Measurements from ENCODE around the gene GPR157.

The GPR157 gene

GRCh38 chr1:9088807-9089206 is 40.1 kb downstream of the GPR157 start:
- H3K36me3 Mint-ChIP-seq, result no peaks in the 10 kb centered on the region
- H3K27ac Mint-ChIP-seq, result no peak overlapping the region
- peaks cover 7% of the 10 kb centered on the region for H3K27me3 Mint-ChIP-seq
- no peaks in the 10 kb centered on the region for H3K9me3 Mint-ChIP-seq
- peaks cover 4% of the 10 kb centered on the region for H3K4me1 Mint-ChIP-seq
- no peak overlapping the region for H3K4me3 Mint-ChIP-seq

GRCh38 chr1:9087411-9088125 is 41.3 kb downstream of the GPR157 start:
- Mint-ChIP-seq H3K4me1 (peaks cover 12% of the 10 kb centered on the region), H3K36me3 (no peaks in the 10 kb centered on the region), H3K9me3 (no peaks in the 10 kb centered on the region), H3K4me3 (no peak overlapping the region), H3K27ac (no peak overlapping the region), H3K27me3 (peaks cover 7% of the 10 kb centered on the region)

GRCh38 chr1:9086796-9087195 is 42.1 kb downstream of the GPR157 start:
- H3K4me1 Mint-ChIP-seq, result peaks cover 17% of the 10 kb centered on the region
- H3K27ac Mint-ChIP-seq, result no peak overlapping the region
- H3K4me3 Mint-ChIP-seq, result no peak overlapping the region
- no peaks in the 10 kb centered on the region for H3K36me3 Mint-ChIP-seq
- no peaks in the 10 kb centered on the region for H3K9me3 Mint-ChIP-seq
- peaks cover 7% of the 10 kb centered on the region for H3K27me3 Mint-ChIP-seq

GRCh38 chr1:9086045-9086444 is 42.9 kb downstream of the GPR157 start:
- Mint-ChIP-seq H3K4me3 (no peak overlapping the region), H3K27ac (no peak overlapping the region), H3K9me3 (no peaks in the 10 kb centered on the region), H3K36me3 (no peaks in the 10 kb centered on the region), H3K4me1 (peaks cover 17% of the 10 kb centered on the region), H3K27me3 (peaks cover 7% of the 10 kb centered on the region)

- H3K9me3 Mint-ChIP-seq, result no peaks in the 10 kb centered on the region
- H3K27me3 Mint-ChIP-seq, result peaks cover 7% of the 10 kb centered on the region
- H3K36me3 Mint-ChIP-seq, result no peaks in the 10 kb centered on the region
- no peak overlapping the region for H3K4me3 Mint-ChIP-seq
- H3K27ac Mint-ChIP-seq, result no peak overlapping the region
- H3K4me1 Mint-ChIP-seq, result peaks cover 17% of the 10 kb centered on the region
Measured at GRCh38 chr1:9085306-9085940, 43.5 kb downstream of the GPR157 start.

GRCh38 chr1:9084906-9085305 is 44.0 kb downstream of the GPR157 start:
- peaks cover 17% of the 10 kb centered on the region for H3K4me1 Mint-ChIP-seq
- no peaks in the 10 kb centered on the region for H3K36me3 Mint-ChIP-seq

GRCh38 chr1:9081473-9081872 is 47.4 kb downstream of the GPR157 start:
- H3K4me1 Mint-ChIP-seq, result peaks cover 30% of the 10 kb centered on the region
- no peaks in the 10 kb centered on the region for H3K27me3 Mint-ChIP-seq
- H3K9me3 Mint-ChIP-seq, result no peaks in the 10 kb centered on the region
- no peak overlapping the region for H3K27ac Mint-ChIP-seq
- H3K36me3 Mint-ChIP-seq, result no peaks in the 10 kb centered on the region
- no peak overlapping the region for H3K4me3 Mint-ChIP-seq

More at GRCh38 chr1:9084906-9085305, 44.0 kb downstream of the GPR157 start:
- Mint-ChIP-seq H3K27ac (no peak overlapping the region), H3K27me3 (peaks cover 7% of the 10 kb centered on the region), H3K4me3 (no peak overlapping the region), H3K9me3 (no peaks in the 10 kb centered on the region)

GRCh38 chr1:9080705-9081291 is 48.1 kb downstream of the GPR157 start:
- Mint-ChIP-seq H3K4me1 (peaks cover 34% of the 10 kb centered on the region), H3K36me3 (no peaks in the 10 kb centered on the region), H3K4me3 (no peak overlapping the region), H3K27me3 (no peaks in the 10 kb centered on the region), H3K27ac (no peak overlapping the region), H3K9me3 (no peaks in the 10 kb centered on the region)

GRCh38 chr1:9079988-9080704 is 48.8 kb downstream of the GPR157 start:
- H3K9me3 Mint-ChIP-seq, result no peaks in the 10 kb centered on the region
- peak overlapping the region; percentile 0 for H3K27ac Mint-ChIP-seq
- H3K36me3 Mint-ChIP-seq, result no peaks in the 10 kb centered on the region
- H3K4me3 Mint-ChIP-seq, result no peak overlapping the region
- H3K4me1 Mint-ChIP-seq, result peaks cover 38% of the 10 kb centered on the region
- no peaks in the 10 kb centered on the region for H3K27me3 Mint-ChIP-seq

- H3K27me3 Mint-ChIP-seq, result no peaks in the 10 kb centered on the region
- H3K27ac Mint-ChIP-seq, result no peak overlapping the region
Measured at GRCh38 chr1:9078752-9079500, 50.0 kb downstream of the GPR157 start.

GRCh38 chr1:9078015-9078751 is 50.7 kb downstream of the GPR157 start:
- Mint-ChIP-seq H3K27me3 (no peaks in the 10 kb centered on the region), H3K9me3 (no peaks in the 10 kb centered on the region)

More at GRCh38 chr1:9078752-9079500, 50.0 kb downstream of the GPR157 start:
- H3K9me3 Mint-ChIP-seq, result no peaks in the 10 kb centered on the region
- H3K4me3 Mint-ChIP-seq, result no peak overlapping the region
- peaks cover 43% of the 10 kb centered on the region for H3K4me1 Mint-ChIP-seq
- no peaks in the 10 kb centered on the region for H3K36me3 Mint-ChIP-seq

GRCh38 chr1:9075022-9075421 is 53.9 kb downstream of the GPR157 start:
- peaks cover 30% of the 10 kb centered on the region for H3K4me1 Mint-ChIP-seq
- no peak overlapping the region for H3K4me3 Mint-ChIP-seq
- H3K36me3 Mint-ChIP-seq, result no peaks in the 10 kb centered on the region
- H3K27me3 Mint-ChIP-seq, result no peaks in the 10 kb centered on the region
- H3K9me3 Mint-ChIP-seq, result no peaks in the 10 kb centered on the region
- no peak overlapping the region for H3K27ac Mint-ChIP-seq

More at GRCh38 chr1:9078015-9078751, 50.7 kb downstream of the GPR157 start:
- Mint-ChIP-seq H3K4me1 (peaks cover 41% of the 10 kb centered on the region), H3K27ac (no peak overlapping the region), H3K36me3 (no peaks in the 10 kb centered on the region), H3K4me3 (no peak overlapping the region)

GRCh38 chr1:9073143-9073542 is 55.8 kb downstream of the GPR157 start:
- Mint-ChIP-seq H3K36me3 (no peaks in the 10 kb centered on the region), H3K9me3 (no peaks in the 10 kb centered on the region), H3K27me3 (no peaks in the 10 kb centered on the region), H3K4me1 (peaks cover 18% of the 10 kb centered on the region), H3K4me3 (no peak overlapping the region), H3K27ac (no peak overlapping the region)

- peaks cover 17% of the 10 kb centered on the region for H3K4me1 Mint-ChIP-seq
- no peaks in the 10 kb centered on the region for H3K36me3 Mint-ChIP-seq
- H3K9me3 Mint-ChIP-seq, result no peaks in the 10 kb centered on the region
- H3K27ac Mint-ChIP-seq, result no peak overlapping the region
- no peaks in the 10 kb centered on the region for H3K27me3 Mint-ChIP-seq
- no peak overlapping the region for H3K4me3 Mint-ChIP-seq
Measured at GRCh38 chr1:9071554-9072235, 57.2 kb downstream of the GPR157 start.

Data from activated naive CD4-positive, alpha-beta T cell treated with anti-CD3 and anti-CD28 coated beads, Interleukin-2, amount 50 U/mL, for 24 hours (primary cell).